HCT116 (cell line): ENCODE measurements around the gene FANCD2. TPM values are rescaled to one million over a fixed set of nuclear protein-coding genes. Genes with fewer than 3 reads are reported as not detected.

Experiments used
- ATAC-seq: fragments of 200-7000 bp; cut with Tn5 transposase; 2 replicates; pipeline ENCODE4 v1.9.1; 2020; ENCODE audit warnings: mild to moderate bottlenecking, moderate library complexity
- BruUV-seq: library from RNA; stranded (reverse); fragments of 400-500 nt; replicated peaks from 2 replicates; lab custom pipeline; 2021; lab: Mats Ljungman, UMichigan
- CTCF ChIA-PET: fragments of 300-600 bp; sonication (Branson Sonifier 250); formaldehyde crosslinking; loops from one replicate; lab custom pipeline; 2021; ENCODE audit warnings: antibody characterized with exemption; lab: Charles Lee
- POLR2A ChIA-PET: fragments of 300-600, 350-600 bp; sonication (Branson Sonifier 250); formaldehyde crosslinking; loops from one replicate; lab custom pipeline; 2021; ENCODE audit warnings: antibody characterized with exemption; lab: Charles Lee
- RAD21 ChIA-PET, 2 experiments: fragments of 300-600 bp; sonication (Branson Sonifier 250); formaldehyde crosslinking; loops; one replicate each; lab custom pipeline; 2023; ENCODE audit warnings: low total read pairs in 2 of 2; ENCODE audit not compliant: uncharacterized antibody in 2 of 2, unreplicated experiment in 2 of 2, low non-redundant PET in 1 of 2; lab: Charles Lee
- DNase-seq: peaks from one replicate; pipeline ENCODE4 v3.0.0-alpha.2; 2010; ENCODE audit warnings: low read depth, low spot score
- H2AFZ ChIP-seq: fragments of 200-600 bp; shearing (Covaris generic), sonication (generic); 2 replicates; pipeline ENCODE4 v1.6.1; 2017; ENCODE audit warnings: low read depth, mixed run types, mixed read lengths, antibody characterized with exemption, low read length; ENCODE audit not compliant: poor library complexity, severe bottlenecking
- H3K27ac ChIP-seq: 2 replicates; pipeline ENCODE4 v1.5.1; 2012; ENCODE audit warnings: low read depth, low read length
- H3K27me3 ChIP-seq: fragments of 200-600 bp; sonication (generic); 2 replicates; pipeline ENCODE4 v1.6.1; 2016; ENCODE audit warnings: mixed run types, low read length, mixed read lengths; ENCODE audit not compliant: insufficient read depth
- H3K36me3 ChIP-seq, 2 experiments: fragments of 200-500 bp in 1 of 2; fragments of 200-600 bp in 1 of 2; sonication (Bioruptor generic) in 1 of 2; sonication (generic) in 1 of 2; 2 replicates each; pipeline versions ENCODE4 v1.5.1 to v1.6.1; 2014 to 2016; ENCODE audit warnings: low read length in 2 of 2, inconsistent platforms in 1 of 2, mixed read lengths in 1 of 2, mixed run types in 1 of 2; ENCODE audit not compliant: insufficient read depth in 2 of 2, control insufficient read depth in 1 of 2
- H3K4me1 ChIP-seq, 2 experiments: fragments of 200-600 bp in 1 of 2; sonication (generic) in 1 of 2; 2 replicates each; pipeline versions ENCODE4 v1.5.1 to v1.6.1; 2012 to 2017; ENCODE audit warnings: low read length in 2 of 2, inconsistent platforms in 1 of 2, mild to moderate bottlenecking in 1 of 2, mixed read lengths in 1 of 2, mixed run types in 1 of 2, moderate library complexity in 1 of 2; ENCODE audit not compliant: insufficient read depth in 2 of 2, control insufficient read depth in 1 of 2
- H3K4me2 ChIP-seq: fragments of 200-600 bp; sonication (generic); 2 replicates; pipeline ENCODE4 v1.6.1; 2017; ENCODE audit warnings: mixed run types, low read length, mixed read lengths
- H3K4me3 ChIP-seq, 2 experiments: fragments of 200-600 bp in 1 of 2; sonication (generic) in 1 of 2; replicated peaks in 1 of 2; 2 replicates each; pipeline ENCODE4 v1.5.1; 2011 to 2016; ENCODE audit warnings: low read length in 2 of 2, control low read depth in 1 of 2, low read depth in 1 of 2, mild to moderate bottlenecking in 1 of 2, mixed read lengths in 1 of 2, mixed run types in 1 of 2
- H3K79me2 ChIP-seq: fragments of 200-600 bp; sonication (generic); 2 replicates; pipeline ENCODE4 v1.6.1; 2017; ENCODE audit warnings: mild to moderate bottlenecking, mixed run types, low read length, moderate library complexity, mixed read lengths; ENCODE audit not compliant: insufficient read depth
- H3K9ac ChIP-seq: fragments of 200-600 bp; sonication (generic); 2 replicates; pipeline ENCODE4 v1.6.1; 2016; ENCODE audit warnings: low read length, mixed read lengths
- H3K9me2 ChIP-seq: fragments of 200-600 bp; sonication (generic), shearing (Covaris generic); 2 replicates; pipeline ENCODE4 v1.6.1; 2017; ENCODE audit warnings: mixed run types, mild to moderate bottlenecking, moderate library complexity; ENCODE audit not compliant: insufficient read depth
- H3K9me3 ChIP-seq, 2 experiments: fragments of 200-500 bp in 1 of 2; fragments of 200-600 bp in 1 of 2; sonication (Bioruptor generic) in 1 of 2; sonication (generic) in 1 of 2; 2 replicates each; pipeline ENCODE4 v1.6.1; 2014 to 2017; ENCODE audit warnings: low read length in 2 of 2, mixed read lengths in 2 of 2, inconsistent platforms in 1 of 2, low read depth in 1 of 2, mild to moderate bottlenecking in 1 of 2, mixed run types in 1 of 2, moderate library complexity in 1 of 2; ENCODE audit not compliant: control insufficient read depth in 1 of 2, insufficient read depth in 1 of 2
- H4K20me1 ChIP-seq: fragments of 200-600 bp; sonication (generic), shearing (Covaris generic); 2 replicates; pipeline ENCODE4 v1.6.1; 2017; ENCODE audit warnings: mixed run types, mild to moderate bottlenecking, moderate library complexity; ENCODE audit not compliant: insufficient read depth
- CBX3 ChIP-seq: IDR thresholded peaks from 2 replicates; pipeline ENCODE4 v1.6.1; 2012; ENCODE audit warnings: low read depth
- CTCF ChIP-seq, 3 experiments: fragments of 200-600 bp in 1 of 3; sonication (generic) in 1 of 3; IDR thresholded peaks in 2 of 3; conservative IDR thresholded peaks in 1 of 3; 2 replicates each; pipeline ENCODE4 v1.5.1; 2012 to 2017; ENCODE audit warnings: low read depth in 2 of 3, low read length in 2 of 3, antibody characterized with exemption in 1 of 3, borderline replicate concordance in 1 of 3, control low read depth in 1 of 3, mild to moderate bottlenecking in 1 of 3, mixed read lengths in 1 of 3, mixed run types in 1 of 3, moderate library complexity in 1 of 3; ENCODE audit not compliant: insufficient read depth in 1 of 3
- ELF1 ChIP-seq: IDR thresholded peaks from 2 replicates; pipeline ENCODE4 v1.6.1; 2012; ENCODE audit warnings: low read depth, borderline replicate concordance
- EZH2phosphoT487 ChIP-seq: fragments of 200-600 bp; IDR thresholded peaks from 2 replicates; pipeline ENCODE4 v1.6.1; 2018; ENCODE audit warnings: antibody characterized with exemption, borderline replicate concordance
- FOSL1 ChIP-seq: IDR thresholded peaks from 2 replicates; pipeline ENCODE4 v1.6.1; 2012; ENCODE audit warnings: low read depth
- JUND ChIP-seq: IDR thresholded peaks from 2 replicates; pipeline ENCODE4 v1.6.1; 2012
- POLR2A ChIP-seq: IDR thresholded peaks from 2 replicates; pipeline ENCODE4 v1.7.0; 2011; ENCODE audit warnings: borderline replicate concordance; ENCODE audit not compliant: insufficient read depth, insufficient read length; ENCODE audit errors: extremely low read depth
- POLR2AphosphoS5 ChIP-seq: IDR thresholded peaks from 2 replicates; pipeline ENCODE4 v1.6.1; 2011; ENCODE audit warnings: mild to moderate bottlenecking, low read depth, low read length, moderate library complexity
- RAD21 ChIP-seq: IDR thresholded peaks from 2 replicates; pipeline ENCODE4 v1.6.1; 2012; ENCODE audit warnings: low read depth, mild to moderate bottlenecking
- REST ChIP-seq: IDR thresholded peaks from 2 replicates; pipeline ENCODE4 v1.6.1; 2012; ENCODE audit warnings: low read depth
- SIN3A ChIP-seq: IDR thresholded peaks from 2 replicates; pipeline ENCODE4 v1.6.1; 2012; ENCODE audit warnings: low read depth
- SP1 ChIP-seq: IDR thresholded peaks from 2 replicates; pipeline ENCODE4 v1.6.1; 2012; ENCODE audit warnings: low read depth
- TCF7L2 ChIP-seq: IDR thresholded peaks from 2 replicates; pipeline ENCODE4 v1.7.0; 2011; ENCODE audit warnings: borderline replicate concordance, inconsistent platforms; ENCODE audit not compliant: insufficient read depth, insufficient read length; ENCODE audit errors: extremely low read depth
- ZBTB33 ChIP-seq: IDR thresholded peaks from 2 replicates; pipeline ENCODE4 v1.6.1; 2011; ENCODE audit warnings: mild to moderate bottlenecking, low read length, moderate library complexity; ENCODE audit not compliant: insufficient replicate concordance; ENCODE audit errors: extremely low read depth
- ZFX ChIP-seq: fragments of 450-650 bp; IDR thresholded peaks from 2 replicates; pipeline ENCODE4 v1.6.1; 2017
- ZNF274 ChIP-seq: fragments of 200-500 bp; sonication (Bioruptor generic); IDR thresholded peaks from 2 replicates; pipeline ENCODE4 v1.6.1; 2014; ENCODE audit warnings: mild to moderate bottlenecking, low read depth, low read length, inconsistent platforms
- intact Hi-C: fragments of 100-400 bp; cut with micrococcal nuclease; formaldehyde crosslinking; loops from 2 replicates; pipeline ENCODE4 v1.10.0; 2022
- total RNA-seq: library from RNA; stranded (reverse); gene quantifications from one replicate; pipeline ENCODE4 v1.2.1, GENCODE V29; 2021; ENCODE audit not compliant: unreplicated experiment
- TF ChIP-seq, protein P1 (sequence below): IDR thresholded peaks from 2 replicates; pipeline ENCODE4 v1.6.1; 2012
- TF ChIP-seq, protein P2 (sequence below): IDR thresholded peaks from 2 replicates; pipeline ENCODE4 v1.6.1; 2012

Gene FANCD2
- total RNA-seq, 1 experiment from 2014 or later = 50.0 TPM

DNA sequence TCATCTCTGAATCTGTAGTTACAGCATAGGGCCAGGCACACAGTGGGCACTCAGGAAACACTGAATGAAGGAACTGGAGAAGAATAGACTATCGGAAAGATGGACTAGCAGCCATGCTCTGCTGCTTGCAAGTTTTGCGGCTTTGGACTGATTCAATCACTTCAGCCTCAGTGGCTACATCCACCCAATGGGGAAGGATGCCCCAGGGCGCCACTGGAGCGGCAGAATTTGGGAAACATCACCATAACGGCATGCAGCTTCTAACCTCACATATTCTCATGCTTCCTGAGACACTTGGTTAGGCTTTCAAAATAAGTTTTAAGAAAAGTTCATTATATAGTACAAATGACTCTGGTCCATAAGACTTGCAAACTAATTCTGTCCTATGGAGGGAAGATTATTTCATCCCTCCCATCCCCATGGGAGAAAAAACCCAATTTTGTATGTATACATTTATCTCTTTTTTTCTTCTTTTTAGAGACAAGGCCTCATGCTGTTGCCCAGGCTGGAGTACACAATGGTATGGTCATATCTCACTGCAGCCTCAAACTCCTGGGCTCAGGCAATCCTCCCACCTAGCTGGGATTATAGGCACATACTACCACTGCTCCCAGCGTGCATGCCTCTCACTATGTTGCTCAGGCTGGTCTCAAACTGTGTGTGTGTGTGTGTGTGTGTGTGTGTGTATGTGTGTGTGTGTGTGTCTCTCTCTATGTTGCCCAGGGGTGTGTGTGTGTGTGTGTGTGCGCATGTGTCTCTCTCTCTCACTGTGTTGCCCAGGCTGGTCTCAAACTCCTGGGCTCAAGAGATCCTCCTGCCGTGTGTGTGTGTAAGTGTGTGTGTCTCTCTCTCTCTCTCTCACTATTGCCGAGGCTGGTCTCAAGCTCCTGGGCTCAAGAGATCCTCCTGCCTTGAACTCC lies 4.1 kb upstream of the FANCD2 start:
- Histone ChIP-seq H3K9me3 (no peaks in the 10 kb centered on the region), H4K20me1 (no peaks in the 10 kb centered on the region), H3K9ac (no peak overlapping the region), H3K4me2 (no peak overlapping the region), H3K36me3 (no peaks in the 10 kb centered on the region), H3K27me3 (no peaks in the 10 kb centered on the region), H3K4me1 (peaks cover 4 to 32% of the 10 kb centered on the region in 2 experiments; a peak in 3 of 4 replicates), H3K9me2 (no peaks in the 10 kb centered on the region), H2AFZ (no peak overlapping the region), H3K4me3 (no peak overlapping the region), H3K79me2 (peaks cover 27% of the 10 kb centered on the region), H3K27ac (no peak overlapping the region)
- TF ChIP-seq ZNF274 (no peak), SIN3A (no peak), RAD21 (no peak), ZBTB33 (no peak), FOSL1 (no peak), TCF7L2 (no peak), POLR2AphosphoS5 (no peak), EZH2phosphoT487 (no peak), POLR2A (no peak), JUND (no peak), CBX3 (no peak), ZFX (no peak), ELF1 (no peak), REST (no peak), CTCF (IDR thresholded peaks at IDR 0.05 in 2 of 3, conservative IDR thresholded peaks at IDR 0.05 in 1 of 3; ENCODE audit: borderline replicate concordance in 1 of 3, insufficient read depth in 1 of 3, low read depth in 2 of 3, low read length in 2 of 3) (no peak), SP1 (no peak)
- TF ChIP-seq, protein P1, sequence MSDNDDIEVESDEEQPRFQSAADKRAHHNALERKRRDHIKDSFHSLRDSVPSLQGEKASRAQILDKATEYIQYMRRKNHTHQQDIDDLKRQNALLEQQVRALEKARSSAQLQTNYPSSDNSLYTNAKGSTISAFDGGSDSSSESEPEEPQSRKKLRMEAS = no peak
- TF ChIP-seq, protein P2, sequence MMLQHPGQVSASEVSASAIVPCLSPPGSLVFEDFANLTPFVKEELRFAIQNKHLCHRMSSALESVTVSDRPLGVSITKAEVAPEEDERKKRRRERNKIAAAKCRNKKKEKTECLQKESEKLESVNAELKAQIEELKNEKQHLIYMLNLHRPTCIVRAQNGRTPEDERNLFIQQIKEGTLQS = no peak
- ChIA-PET RAD21 (no interaction called here), POLR2A (no interaction called here), CTCF (no interaction called here)
- DNase-seq = no peak
- intact Hi-C loops = no loop called here
- BruUV-seq = no TSS peak
- ATAC-seq = no peak
